ENCODE data around the gene AQP12A. TPM values are rescaled to one million over a fixed set of nuclear protein-coding genes. Genes with fewer than 3 reads are reported as not detected.
"Not testable (repeated sequence)": the region's sequence is repeated elsewhere in the genome, so short reads cannot be mapped to it uniquely, and the experiment has no call there.

AQP12A gene
- total RNA-seq, 1 donor from 2014 or later = not detected

- DNase-seq = no peak
These were observed 3.1 kb upstream of the AQP12A start for GRCh38 chr2:240688553-240688919.

GRCh38 chr2:240689975-240690374, 1.7 kb upstream of the AQP12A start:
- DNase-seq = no peak

- DNase-seq = not testable (repeated sequence)
These were observed 1.1 kb upstream of the AQP12A start for GRCh38 chr2:240690421-240691074.

- DNase-seq = not testable (repeated sequence)
These were observed 615 bp upstream of the AQP12A start for GRCh38 chr2:240691075-240691427.

- DNase-seq = not testable (repeated sequence)
These were observed 1.2 kb downstream of the AQP12A start for GRCh38 chr2:240692583-240693561.

- not testable (repeated sequence) for DNase-seq
These were observed 2.6 kb downstream of the AQP12A start for GRCh38 chr2:240694304-240694703.

GRCh38 chr2:240695593-240695992, 3.9 kb downstream of the AQP12A start:
- not testable (repeated sequence) for DNase-seq

GRCh38 chr2:240696469-240696868, 4.8 kb downstream of the AQP12A start:
- not testable (repeated sequence) for DNase-seq

GRCh38 chr2:240698852-240699561, 7.3 kb downstream of the AQP12A start:
- not testable (repeated sequence) for DNase-seq

GRCh38 chr2:240699835-240700234, 8.2 kb downstream of the AQP12A start:
- DNase-seq = not testable (repeated sequence)

GRCh38 chr2:240700616-240701015, 8.9 kb downstream of the AQP12A start:
- not testable (repeated sequence) for DNase-seq

- no peak for DNase-seq
These were observed 9.5 kb downstream of the AQP12A start for GRCh38 chr2:240701091-240701735.

- DNase-seq = no peak
These were observed 10.3 kb downstream of the AQP12A start for GRCh38 chr2:240701736-240702639.

- DNase-seq = no peak
These were observed 11.0 kb downstream of the AQP12A start for GRCh38 chr2:240702640-240703011.

- DNase-seq = no peak
These were observed 12.0 kb downstream of the AQP12A start for GRCh38 chr2:240703417-240704341.

- DNase-seq = no peak
These were observed 13.0 kb downstream of the AQP12A start for GRCh38 chr2:240704651-240705050.

- no peak for DNase-seq
These were observed 13.6 kb downstream of the AQP12A start for GRCh38 chr2:240705204-240705791.

- DNase-seq = no peak
These were observed 15.5 kb downstream of the AQP12A start for GRCh38 chr2:240707043-240707756.

- no peak for DNase-seq
These were observed 16.2 kb downstream of the AQP12A start for GRCh38 chr2:240707821-240708220.

Measured in skin of body (tissue), 2 donors.